GM21390 (cell line): ENCODE measurements around the gene VASP.
A peak's percentile ranks its signal among the peaks of the same experiment; 100 is the strongest.

Source experiments
- ATAC-seq: cut with Tn5 transposase; IDR thresholded peaks from one replicate; pipeline ENCODE4 v1.9.1; 2021; ENCODE audit not compliant: unreplicated experiment

VASP gene

DNA sequence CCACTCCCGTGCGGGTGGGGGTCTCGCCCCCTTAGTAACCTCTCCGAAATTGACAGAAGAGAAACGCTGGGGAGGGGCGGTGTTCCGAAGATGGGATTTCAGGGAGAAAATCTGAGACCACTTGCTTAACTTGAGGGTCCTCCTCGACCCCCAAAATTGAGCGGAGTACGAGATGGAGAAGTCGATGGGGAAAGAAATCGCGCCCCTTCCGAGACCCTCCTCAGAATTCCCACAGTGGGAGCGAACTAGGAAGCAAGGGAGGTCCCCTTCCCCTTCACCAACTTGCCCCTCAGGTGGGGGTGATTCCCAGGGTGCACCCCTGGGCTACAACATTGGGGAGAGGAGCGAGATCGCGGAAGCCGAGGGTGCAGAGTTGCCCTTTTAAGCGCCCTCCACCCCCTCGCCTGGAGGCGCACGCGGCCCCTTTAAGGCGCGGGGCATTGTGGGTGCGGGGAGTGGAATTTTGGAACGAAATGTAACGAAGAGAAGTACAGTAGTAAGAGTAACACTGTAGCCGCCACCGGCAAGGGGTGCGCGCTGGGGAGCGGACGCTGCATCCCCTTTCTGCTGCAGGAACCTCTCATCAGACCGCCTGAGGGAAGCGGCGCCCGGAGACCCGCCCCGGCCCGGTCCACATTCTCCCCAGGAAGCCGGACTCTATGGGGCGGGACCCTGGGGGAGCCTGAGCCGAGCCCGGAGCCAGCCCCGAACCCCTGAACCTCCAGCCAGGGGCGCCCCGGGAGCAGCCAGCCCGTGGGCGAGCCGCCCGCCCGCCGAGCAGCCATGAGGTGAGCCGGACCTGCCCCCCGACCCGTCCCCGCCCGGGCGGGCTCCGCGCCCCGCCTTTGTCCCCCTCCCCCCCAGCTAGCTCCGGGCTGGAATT lies at the start of gene VASP:
Gene VASP, plus strand, starts transcription at position 491 of the 883 bp plus-strand sequence. Its CDS starts 293 bp downstream, at position 784.
- ATAC-seq = peak; percentile 43

DNA sequence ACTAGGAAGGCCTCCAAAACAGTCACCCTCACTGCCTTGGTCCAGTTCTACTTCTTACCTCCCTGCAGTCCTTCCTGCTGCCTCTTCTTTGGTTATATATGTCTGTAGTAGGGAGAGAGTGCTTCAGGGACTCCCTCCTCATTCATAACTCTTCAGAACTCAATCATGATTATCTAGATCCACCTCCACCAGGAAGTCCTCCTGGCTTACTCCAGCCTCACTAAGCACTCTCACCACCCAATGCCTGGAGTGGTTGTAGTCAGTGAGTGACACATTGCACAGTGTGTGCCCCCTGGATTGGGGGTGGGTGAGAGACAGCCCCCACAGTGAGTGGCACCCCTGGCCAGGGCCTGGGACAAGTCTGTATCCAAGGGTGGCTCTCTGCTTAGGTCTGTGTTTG lies 49.5 kb upstream of the VASP start:
- ATAC-seq = no peak

DNA sequence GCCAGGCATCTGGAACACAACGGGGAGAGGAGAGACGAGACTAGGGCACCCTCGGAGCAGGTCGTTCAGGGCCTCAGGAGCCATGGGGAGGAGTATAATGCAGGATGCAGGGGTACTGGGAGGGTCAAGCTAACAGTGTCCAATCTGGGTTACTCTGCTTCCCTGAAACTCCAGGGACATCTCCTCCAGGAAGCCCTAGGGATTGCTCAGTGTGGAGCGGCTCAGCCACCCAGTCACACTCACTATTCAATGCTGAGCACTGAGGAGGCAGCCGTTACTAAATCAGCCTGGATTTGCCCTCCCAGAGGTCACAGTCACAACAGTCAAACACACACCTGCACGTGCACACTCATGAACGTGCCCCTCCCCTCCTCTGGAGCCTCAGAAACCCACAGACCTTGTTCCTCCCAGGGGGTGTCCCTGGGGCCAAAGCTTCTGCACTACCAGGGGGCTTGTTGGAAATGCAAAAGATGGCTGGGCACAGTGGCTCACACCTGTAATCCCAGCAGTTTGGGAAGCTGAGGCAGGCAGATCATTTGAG lies 46.4 kb upstream of the VASP start:
- ATAC-seq = no peak

DNA sequence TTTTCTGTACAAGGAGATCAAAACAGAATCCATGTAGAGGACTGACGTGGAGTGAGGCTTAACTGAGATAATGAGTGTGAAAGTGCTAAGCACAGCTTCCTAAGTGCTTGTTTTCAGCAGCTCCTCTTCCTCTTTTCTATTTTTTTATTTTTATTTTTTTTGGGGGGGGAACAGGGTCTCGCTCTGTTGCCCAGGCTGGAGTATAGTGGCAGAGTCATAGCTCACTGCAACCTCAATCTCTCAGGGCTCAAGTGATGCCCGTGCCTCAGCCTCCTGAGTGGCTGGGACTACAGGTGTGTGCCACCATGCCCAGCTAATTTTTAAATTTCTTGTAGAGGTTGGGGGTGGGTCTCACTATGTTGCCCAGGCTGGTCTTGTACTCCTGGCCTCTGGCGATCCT lies 45.1 kb upstream of the VASP start:
- ATAC-seq = no peak

DNA sequence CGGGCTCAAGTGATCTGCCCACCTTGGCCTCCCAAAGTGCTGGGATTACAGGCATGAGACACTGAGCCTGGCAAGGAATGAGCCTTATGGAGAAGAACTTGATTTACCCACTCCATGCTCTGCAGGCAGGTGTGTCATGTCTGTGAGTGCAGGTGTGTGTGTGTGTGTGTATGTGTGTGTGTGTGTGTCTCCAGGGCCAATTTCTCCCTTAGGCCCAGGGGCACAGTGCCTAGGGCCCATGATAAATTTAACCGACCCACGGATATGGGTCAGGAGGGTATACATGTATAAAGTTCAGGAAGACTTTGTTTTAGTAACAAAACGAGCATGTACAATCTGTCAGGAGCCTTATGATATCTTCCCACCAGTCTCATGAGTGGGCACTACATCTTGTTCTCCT lies 44.0 kb upstream of the VASP start:
- no peak for ATAC-seq

DNA sequence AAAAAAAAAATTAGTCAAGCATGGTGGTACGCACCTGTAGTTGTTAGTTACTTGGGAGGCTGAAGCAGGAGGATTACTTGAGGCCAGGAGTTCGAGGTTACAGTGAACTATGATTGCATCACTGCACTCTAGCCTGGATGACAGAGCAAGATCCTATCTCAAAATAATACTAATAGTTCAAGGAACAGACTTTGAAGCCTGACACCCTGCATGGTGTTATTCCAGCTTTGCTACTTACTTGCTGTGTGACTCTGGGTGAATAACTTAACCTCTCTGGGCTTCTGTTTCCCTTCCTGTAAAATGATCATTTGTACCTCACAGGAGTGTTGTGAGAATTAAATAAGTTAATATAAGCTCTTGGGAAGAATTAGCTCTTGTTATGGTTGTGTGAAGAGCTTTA lies 43.0 kb upstream of the VASP start:
- no peak for ATAC-seq

DNA sequence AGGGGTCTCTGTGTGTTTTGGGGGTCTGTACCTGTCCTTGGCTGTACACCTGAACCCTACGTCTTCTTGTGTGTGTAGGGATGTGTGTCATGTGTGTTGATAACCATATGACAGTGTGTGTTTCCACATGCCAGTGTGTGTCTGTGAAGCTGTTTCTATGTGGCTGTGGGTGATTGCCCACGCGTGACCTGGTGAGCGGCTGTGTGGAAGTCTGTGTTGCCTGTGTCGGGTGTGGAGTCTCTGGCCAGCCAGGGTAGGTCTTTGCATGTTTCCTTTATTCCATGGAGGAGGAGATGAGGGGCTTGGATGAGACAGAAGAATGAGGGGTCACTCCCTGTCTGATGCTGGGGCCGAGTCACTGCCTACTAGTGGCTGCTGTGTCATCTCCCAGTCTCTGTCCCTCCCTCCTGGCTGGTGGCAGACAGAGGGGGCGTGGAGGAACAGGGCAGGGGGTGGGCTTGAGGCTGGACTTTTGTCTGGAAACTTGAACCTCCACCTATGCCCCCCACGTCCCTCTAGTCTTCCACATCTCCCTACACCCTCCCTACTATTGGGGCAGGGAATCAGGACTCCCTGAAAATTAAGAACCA lies 42.3 kb upstream of the VASP start:
- no peak for ATAC-seq

DNA sequence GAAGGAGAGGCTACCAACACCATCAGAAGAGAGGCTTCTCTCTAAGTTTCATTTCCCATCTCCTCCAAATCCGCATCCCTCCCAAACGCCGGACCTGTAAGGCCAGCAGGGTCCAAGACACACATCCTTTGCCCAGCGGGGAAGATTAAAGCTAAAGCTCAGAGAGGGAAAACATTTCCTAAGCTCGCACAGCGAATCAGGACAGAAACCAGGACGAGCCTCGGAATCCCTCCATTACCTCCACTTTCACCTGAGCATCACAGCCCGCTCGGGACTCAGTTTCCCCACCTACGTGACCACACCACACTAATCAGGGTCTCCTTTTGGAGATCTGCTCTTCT lies 40.2 kb upstream of the VASP start:
- ATAC-seq = no peak

DNA sequence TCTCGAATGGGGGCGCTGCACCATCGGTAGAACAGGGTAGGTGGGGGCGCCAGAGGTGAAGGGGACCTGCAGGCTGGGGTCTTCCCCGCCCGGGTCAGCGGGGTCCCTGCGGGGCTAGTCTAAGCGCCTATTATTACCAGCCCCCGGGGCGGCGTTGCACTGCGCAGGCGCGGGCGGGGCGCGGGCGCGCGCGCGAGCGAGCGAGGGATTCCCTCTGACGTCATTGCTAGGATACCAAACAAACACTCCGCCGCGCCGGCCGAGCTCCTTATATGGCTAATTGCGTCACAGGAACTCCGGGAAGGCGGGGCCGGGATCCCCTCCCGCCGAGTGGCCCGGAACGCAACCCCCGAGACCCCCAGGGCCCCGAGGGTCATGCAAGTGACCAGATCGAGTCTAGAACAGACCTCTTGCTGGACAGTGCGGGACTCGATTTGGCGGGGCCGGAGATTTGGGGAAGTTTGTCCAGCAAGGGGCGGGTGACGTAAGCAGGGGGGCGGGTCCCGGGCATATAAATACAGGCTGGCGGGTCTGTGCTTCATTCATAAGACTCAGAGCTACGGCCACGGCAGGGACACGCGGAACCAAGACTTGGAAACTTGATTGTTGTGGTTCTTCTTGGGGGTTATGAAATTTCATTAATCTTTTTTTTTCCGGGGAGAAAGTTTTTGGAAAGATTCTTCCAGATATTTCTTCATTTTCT lies 39.7 kb upstream of the VASP start, which contains the start of gene FOSB:
Gene FOSB, plus strand, starts transcription at position 541 of the 703 bp plus-strand sequence. CDS start 591 bp downstream, outside the sequence.
- ATAC-seq = peak; percentile 43

DNA sequence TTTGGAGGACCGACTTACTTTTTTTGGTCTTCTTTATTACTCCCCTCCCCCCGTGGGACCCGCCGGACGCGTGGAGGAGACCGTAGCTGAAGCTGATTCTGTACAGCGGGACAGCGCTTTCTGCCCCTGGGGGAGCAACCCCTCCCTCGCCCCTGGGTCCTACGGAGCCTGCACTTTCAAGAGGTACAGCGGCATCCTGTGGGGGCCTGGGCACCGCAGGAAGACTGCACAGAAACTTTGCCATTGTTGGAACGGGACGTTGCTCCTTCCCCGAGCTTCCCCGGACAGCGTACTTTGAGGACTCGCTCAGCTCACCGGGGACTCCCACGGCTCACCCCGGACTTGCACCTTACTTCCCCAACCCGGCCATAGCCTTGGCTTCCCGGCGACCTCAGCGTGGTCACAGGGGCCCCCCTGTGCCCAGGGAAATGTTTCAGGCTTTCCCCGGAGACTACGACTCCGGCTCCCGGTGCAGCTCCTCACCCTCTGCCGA lies 39.1 kb upstream of the VASP start:
- ATAC-seq = no peak

DNA sequence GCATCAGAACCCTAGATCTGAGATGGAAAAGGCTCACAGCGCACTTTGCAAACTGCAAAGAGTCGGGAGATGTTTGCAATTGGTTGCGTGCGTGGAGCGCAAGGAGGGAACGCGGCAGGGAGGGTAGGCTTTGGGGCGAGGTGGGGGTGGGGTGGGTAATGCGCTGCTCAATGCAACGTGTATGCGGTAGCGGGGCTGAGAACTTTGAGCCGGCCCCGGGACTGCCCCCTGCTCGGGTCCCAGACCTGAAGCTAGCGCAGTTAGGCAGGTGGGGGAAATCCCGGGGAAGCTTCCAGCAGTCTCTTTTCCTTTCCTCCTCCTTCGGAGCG lies 38.5 kb upstream of the VASP start:
- peak; percentile 24 for ATAC-seq

DNA sequence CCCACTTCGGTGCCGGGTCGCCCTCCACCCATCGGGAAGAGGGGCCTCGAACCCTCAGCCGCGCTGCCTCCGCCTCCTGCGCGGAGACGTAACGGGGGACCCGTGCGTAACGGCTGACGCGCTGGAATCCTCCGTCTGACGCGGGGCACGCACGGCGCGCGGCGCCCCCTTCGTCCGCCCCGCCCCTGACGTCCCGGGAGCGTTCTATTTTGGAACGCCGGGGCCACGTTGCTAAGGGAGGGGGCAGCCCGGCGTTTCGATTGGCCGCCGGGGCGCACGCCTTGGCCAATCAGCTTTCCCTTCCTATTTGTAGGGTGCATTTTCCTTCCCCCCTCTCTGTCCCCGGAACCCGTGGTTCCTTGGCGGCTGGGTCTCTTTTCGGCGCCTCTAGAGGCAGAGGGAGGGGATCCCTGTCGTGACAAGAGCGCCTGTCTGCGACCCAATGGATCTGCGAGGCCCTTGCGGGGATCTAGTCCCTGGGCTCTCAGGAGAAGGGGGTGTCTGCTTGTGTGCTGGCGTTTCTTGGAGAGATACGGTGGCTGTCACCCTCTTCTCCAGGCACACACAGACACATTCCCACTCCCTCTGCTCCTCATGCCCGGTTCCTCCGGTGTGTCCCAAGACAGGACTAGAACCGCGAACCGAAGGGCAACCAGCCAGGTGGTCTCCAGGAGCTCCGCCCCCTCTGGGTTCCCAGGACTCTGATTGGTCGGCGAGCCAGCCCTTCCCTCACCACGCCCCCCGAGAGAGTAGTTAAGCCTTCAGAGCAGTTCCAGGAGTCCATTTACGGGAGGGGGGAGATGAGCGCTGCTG lies 37.9 kb upstream of the VASP start:
- peak; percentile 52 for ATAC-seq

DNA sequence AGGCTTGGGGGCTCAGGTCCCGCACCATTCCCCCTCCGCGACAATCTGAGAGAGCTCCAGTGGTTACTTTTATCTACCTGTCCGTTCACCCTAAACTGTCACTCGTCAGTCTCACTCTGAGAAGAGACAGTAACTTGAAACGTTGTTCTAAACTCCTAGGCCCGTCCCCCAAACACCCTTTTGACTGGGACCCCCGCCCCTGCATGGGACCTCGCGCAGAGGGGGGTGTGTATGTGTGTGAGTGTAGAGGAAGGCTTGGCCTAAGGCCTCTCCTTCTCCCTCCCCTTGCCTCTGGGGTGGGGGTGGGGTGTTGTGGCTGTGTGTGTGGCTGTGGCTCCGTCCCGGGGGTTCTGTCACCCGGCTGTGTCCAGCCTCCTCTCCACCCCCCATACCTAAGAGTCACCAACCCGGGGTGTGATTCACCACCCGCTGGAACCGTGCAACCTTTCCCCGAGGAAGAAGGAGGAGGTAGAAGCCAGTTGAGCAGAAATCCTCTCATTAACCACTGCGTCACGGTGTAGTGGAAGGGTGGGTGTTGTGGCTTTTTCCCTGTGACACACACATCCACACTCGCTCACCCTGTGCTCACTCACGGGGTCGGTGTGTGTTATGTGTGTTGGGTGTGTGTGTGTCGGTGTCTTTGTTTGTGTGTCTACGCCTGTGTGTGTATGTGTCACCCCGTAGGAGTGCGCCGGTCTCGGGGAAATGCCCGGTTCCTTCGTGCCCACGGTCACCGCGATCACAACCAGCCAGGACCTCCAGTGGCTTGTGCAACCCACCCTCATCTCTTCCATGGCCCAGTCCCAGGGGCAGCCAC lies 37.1 kb upstream of the VASP start:
- no peak for ATAC-seq

DNA sequence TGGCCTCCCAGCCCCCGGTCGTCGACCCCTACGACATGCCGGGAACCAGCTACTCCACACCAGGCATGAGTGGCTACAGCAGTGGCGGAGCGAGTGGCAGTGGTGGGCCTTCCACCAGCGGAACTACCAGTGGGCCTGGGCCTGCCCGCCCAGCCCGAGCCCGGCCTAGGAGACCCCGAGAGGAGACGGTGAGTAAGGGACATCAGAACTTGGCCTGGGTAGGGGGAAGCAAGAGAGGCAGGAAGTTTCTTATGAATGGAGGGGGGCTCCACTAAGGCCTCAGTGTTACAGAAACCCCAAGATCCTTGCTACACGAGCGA lies 36.6 kb upstream of the VASP start:
- no peak for ATAC-seq

DNA sequence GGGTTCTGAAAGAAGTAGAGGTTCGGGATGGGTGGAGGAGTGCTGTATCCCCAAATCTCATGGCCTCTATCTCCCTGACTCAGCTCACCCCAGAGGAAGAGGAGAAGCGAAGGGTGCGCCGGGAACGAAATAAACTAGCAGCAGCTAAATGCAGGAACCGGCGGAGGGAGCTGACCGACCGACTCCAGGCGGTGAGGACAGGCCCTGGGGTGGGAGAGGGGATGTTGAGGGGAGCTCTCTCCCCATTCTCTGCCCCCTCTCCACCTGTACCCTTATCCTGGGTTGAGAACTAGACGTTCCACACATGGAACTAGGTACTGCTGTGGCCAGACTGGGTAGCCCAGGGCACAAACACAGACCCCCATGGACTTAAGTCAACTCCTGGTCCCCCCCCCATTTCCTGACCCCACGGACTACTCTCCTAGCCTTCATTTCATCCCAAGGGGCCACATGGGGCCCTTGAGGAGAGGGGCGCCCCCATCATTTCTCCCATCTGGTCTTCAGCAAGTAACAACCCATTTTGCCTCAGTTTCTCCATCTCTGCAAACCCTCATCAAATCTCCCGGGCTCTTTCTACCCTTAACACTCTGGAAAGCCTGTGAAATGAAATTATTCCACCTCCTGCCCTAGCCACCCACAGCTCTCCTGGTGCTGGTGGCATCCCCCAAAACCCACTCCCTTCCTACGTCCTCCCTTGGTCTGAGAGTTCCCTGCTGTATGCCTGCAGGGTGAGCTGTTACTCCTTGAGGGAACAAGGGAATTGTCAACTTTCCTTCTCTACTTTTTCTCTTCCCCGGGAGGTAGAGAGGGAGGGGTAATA lies 36.0 kb upstream of the VASP start:
- ATAC-seq = no peak

DNA sequence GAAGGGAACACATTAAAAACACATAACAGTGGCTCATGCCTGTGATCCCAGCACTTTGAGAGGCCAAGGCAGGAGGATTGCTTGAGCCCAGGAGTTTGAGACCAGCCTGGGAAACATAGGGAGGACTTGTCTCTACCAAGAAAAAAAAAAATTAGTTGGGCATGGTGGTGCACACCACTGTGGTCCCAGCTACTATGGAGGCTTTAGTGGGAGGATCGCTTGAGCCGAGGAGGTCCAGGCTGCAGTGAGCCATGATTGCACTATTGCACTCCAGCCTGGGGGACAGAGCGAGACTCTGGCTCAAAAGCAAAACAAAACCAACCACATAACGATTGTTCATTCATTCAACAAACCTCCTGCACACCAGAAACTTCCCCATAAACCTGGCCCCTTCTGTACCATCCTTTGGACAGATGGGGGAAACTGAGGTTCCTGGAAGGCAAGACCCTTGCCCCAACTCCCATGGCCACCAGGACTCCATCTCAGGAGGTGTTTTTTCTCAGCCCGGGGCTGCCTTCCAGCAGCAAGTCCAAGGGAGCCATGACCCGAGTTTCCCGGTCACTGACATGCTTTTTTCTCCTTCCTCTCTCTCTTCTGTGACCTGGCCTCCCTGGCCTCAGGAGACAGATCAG lies 35.2 kb upstream of the VASP start:
- ATAC-seq = no peak

DNA sequence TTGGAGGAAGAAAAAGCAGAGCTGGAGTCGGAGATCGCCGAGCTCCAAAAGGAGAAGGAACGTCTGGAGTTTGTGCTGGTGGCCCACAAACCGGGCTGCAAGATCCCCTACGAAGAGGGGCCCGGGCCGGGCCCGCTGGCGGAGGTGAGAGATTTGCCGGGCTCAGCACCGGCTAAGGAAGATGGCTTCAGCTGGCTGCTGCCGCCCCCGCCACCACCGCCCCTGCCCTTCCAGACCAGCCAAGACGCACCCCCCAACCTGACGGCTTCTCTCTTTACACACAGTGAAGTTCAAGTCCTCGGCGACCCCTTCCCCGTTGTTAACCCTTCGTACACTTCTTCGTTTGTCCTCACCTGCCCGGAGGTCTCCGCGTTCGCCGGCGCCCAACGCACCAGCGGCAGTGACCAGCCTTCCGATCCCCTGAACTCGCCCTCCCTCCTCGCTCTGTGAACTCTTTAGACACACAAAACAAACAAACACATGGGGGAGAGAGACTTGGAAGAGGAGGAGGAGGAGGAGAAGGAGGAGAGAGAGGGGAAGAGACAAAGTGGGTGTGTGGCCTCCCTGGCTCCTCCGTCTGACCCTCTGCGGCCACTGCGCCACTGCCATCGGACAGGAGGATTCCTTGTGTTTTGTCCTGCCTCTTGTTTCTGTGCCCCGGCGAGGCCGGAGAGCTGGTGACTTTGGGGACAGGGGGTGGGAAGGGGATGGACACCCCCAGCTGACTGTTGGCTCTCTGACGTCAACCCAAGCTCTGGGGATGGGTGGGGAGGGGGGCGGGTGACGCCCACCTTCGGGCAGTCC lies 34.5 kb upstream of the VASP start:
- ATAC-seq = no peak

DNA sequence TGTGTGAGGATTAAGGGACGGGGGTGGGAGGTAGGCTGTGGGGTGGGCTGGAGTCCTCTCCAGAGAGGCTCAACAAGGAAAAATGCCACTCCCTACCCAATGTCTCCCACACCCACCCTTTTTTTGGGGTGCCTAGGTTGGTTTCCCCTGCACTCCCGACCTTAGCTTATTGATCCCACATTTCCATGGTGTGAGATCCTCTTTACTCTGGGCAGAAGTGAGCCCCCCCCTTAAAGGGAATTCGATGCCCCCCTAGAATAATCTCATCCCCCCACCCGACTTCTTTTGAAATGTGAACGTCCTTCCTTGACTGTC lies 34.0 kb upstream of the VASP start:
- no peak for ATAC-seq
